Ovary (tissue), 10 donors: ENCODE results near the gene PSMC3IP. TPM values are rescaled to one million over a fixed set of nuclear protein-coding genes. Genes with fewer than 3 reads are reported as not detected.
"Not testable (repeated sequence)": the region's sequence is repeated elsewhere in the genome, so short reads cannot be mapped to it uniquely, and the experiment has no call there.

Source experiments
- DNase-seq, 5 donors: peaks; one replicate each; pipeline ENCODE4 v3.0.0-alpha.2; 2019 to 2020
- H3K27ac ChIP-seq, 2 donors: fragments of 200-600 bp; one replicate each; pipeline versions ENCODE4 v1.5.1 to v1.8.0; 2019 to 2022
- H3K27me3 ChIP-seq: fragments of 200-600 bp; one replicate; pipeline ENCODE4 v1.8.0; 2022
- H3K36me3 ChIP-seq: fragments of 200-600 bp; sonication (generic); one replicate; pipeline ENCODE4 v1.5.1; 2019
- H3K4me1 ChIP-seq: one replicate; pipeline ENCODE4 v1.8.1; 2013; ENCODE audit warnings: mild to moderate bottlenecking, moderate library complexity; ENCODE audit not compliant: insufficient read depth
- H3K4me3 ChIP-seq: fragments of 200-600 bp; sonication (generic); one replicate; pipeline ENCODE4 v1.5.1; 2017
- H3K9me3 ChIP-seq, 2 donors: fragments of 200-600 bp in 1 of 2; sonication (generic) in 1 of 2; one replicate each; pipeline versions ENCODE4 v1.5.1 to v1.8.1; 2013 to 2019; ENCODE audit warnings: mild to moderate bottlenecking in 1 of 2, moderate library complexity in 1 of 2
- EP300 ChIP-seq: sonication (generic); formaldehyde crosslinking; IDR thresholded peaks from one replicate; pipeline ENCODE4 v1.6.1; 2017; ENCODE audit warnings: antibody characterized with exemption
- POLR2A ChIP-seq: fragments of 450-650 bp; IDR thresholded peaks from one replicate; pipeline ENCODE4 v1.6.1; 2017; ENCODE audit warnings: antibody characterized with exemption, mild to moderate bottlenecking, moderate library complexity
- WGBS, 3 donors: extraction: QIAGEN DNeasy Blood & Tissue Kit in 1 of 3; methylation state at CpG; one replicate each; pipeline versions ENCODE4 v1.1.5 to v1.1.7; 2013 to 2017; 5-methylcytosine and 5-hydroxymethylcytosine counted together
- intact Hi-C, 4 donors: fragments of 100-400 bp; cut with DNase I; formaldehyde crosslinking; loops; one replicate each; pipeline versions ENCODE4 v1.11.0 to v1.15.1; 2022 to 2023
- long read RNA-seq, 3 donors: library from polyadenylated mRNA in 2 of 3; unstranded in 2 of 3; transcript quantifications; one replicate each; pipeline ENCODE4 v2.0.0 and lab custom pipeline, GENCODE V29; 2021 to 2026
- polyA plus RNA-seq, 2 donors: library from polyadenylated mRNA; stranded (reverse); fragments of 200-250 nt in 1 of 2; fragments of 350-450 nt in 1 of 2; fragmentation: Illumina TruSeq in 1 of 2; extraction: RNeasy Lipid Tissue Mini Kit (QIAGEN cat#74804) in 1 of 2; gene quantifications; one replicate each; pipeline ENCODE4 v1.2.3, GENCODE V29; 2013 to 2014
- total RNA-seq, 7 donors: library from RNA; depleted of rRNA in 2 of 7; stranded (reverse); fragments of >200 nt in 2 of 7; fragmentation: NEBNext Ultra II Directional in 3 of 7; extraction: Animal tissue kit (Norgen Biotek cat#: 25700) in 3 of 7; gene quantifications; one replicate each; pipeline versions ENCODE4 v1.1.0 to v1.2.4, GENCODE V29; 2016 to 2023
- TF ChIP-seq, protein P1 (sequence below), 3 donors: fragments of 450-650 bp in 2 of 3; fragments of 200-600 bp in 1 of 3; IDR thresholded peaks; one replicate each; pipeline versions ENCODE4 v1.5.1 to v1.8.0; 2016 to 2022; ENCODE audit warnings: antibody characterized with exemption in 3 of 3, mild to moderate bottlenecking in 1 of 3
- donor health status: DM: no; HTN: no; CAD: no; lungs with moderate emphysema.
- donor health status: DM: no; HTN: no; CAD: no.
- donor health status: Bipolar disorder and iron deficiency.
- donor health status: DM: yes; HTN: yes; CAD: no.
- donor health status: DM: no; HTN: no; CAD: no.
- donor health status: DM: yes; HTN: yes; CAD: no.

PSMC3IP gene, protein sequence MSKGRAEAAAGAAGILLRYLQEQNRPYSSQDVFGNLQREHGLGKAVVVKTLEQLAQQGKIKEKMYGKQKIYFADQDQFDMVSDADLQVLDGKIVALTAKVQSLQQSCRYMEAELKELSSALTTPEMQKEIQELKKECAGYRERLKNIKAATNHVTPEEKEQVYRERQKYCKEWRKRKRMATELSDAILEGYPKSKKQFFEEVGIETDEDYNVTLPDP
- total RNA-seq, result 1 to 10 TPM; 1.4 to 5.3 (median 3.8) TPM
- 1 to 10 TPM; 7.2 to 7.5 TPM for polyA plus RNA-seq
- long read RNA-seq, donor 1, transcript PSMC3IP-202 (8 exons, 1,416 nt), result major isoform, 5 of 8 reads
- long read RNA-seq, donor 1, partial matches to known transcripts, result 0 of 8 reads
- long read RNA-seq, donor 1, other reads (novel, unspliced or antisense), result 2 of 8 reads
- long read RNA-seq, donor 2, transcript PSMC3IP-202 (8 exons, 1,416 nt), result major isoform, 16 of 19 reads
- long read RNA-seq, donor 2, partial matches to known transcripts, result 0 of 19 reads
- long read RNA-seq, donor 2, other reads (novel, unspliced or antisense), result 0 of 19 reads
- long read RNA-seq, donor 3, partial matches to known transcripts, result 0 of 6 reads
- long read RNA-seq, donor 3, other reads (novel, unspliced or antisense), result 1 of 6 reads

DNA sequence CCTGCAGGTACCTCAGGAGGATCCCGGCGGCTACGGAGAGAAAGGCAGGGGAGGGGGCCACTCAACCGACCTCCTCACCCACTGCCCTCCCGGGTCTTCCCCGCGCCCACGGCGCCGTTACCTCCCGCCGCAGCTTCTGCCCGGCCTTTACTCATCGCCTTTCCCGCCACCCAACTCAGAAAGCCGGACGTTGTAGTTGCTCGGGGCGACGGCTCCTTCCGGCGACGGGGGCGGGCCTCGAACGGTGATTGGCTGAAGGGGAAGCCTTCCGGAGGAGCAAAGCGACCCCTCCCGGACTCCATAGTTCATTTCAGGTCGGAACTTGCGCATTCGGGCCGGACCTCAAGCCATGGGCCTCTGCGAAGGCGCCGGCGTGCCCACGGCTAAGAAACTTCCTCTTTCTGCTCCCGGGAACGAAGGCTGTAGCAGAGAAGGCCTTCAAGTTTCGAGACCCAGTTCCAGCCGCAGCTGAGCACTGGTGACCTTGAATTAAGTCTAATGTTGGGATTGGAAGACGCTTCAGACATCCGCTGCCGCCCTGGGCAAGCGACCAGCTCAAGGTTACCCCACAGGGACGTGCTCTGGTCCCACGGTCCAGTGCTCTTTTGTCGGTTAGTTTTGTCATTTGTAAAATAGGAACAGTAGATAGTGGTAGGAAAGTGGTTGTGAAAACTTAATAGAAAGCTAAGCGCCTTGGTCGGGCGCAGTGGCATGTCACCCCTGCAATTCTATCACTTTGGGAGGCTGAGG is at the start of gene PSMC3IP:
PSMC3IP (minus strand) TSS at position 198 of the 750 bp plus-strand sequence; CDS start at position 155, 43 bp downstream.
- 0 to 1% (median 0%) methylated on average over 32 to 52 of the region's 52 CpGs for WGBS, 3 donors
- Histone ChIP-seq H3K9me3 (no peaks in the 10 kb centered on the region), H3K36me3 (no peaks in the 10 kb centered on the region), H3K4me3 (peak within 1 kb of the TSS; percentile 65), H3K27ac (peak within 1 kb of the TSS in 1 of 2 donors; percentile 78), H3K4me1 (peaks cover 4% of the 10 kb centered on the region), H3K27me3 (no peaks in the 10 kb centered on the region)
- peak; percentile 93 to 96 (median 94) for DNase-seq
- TF ChIP-seq, protein P1, sequence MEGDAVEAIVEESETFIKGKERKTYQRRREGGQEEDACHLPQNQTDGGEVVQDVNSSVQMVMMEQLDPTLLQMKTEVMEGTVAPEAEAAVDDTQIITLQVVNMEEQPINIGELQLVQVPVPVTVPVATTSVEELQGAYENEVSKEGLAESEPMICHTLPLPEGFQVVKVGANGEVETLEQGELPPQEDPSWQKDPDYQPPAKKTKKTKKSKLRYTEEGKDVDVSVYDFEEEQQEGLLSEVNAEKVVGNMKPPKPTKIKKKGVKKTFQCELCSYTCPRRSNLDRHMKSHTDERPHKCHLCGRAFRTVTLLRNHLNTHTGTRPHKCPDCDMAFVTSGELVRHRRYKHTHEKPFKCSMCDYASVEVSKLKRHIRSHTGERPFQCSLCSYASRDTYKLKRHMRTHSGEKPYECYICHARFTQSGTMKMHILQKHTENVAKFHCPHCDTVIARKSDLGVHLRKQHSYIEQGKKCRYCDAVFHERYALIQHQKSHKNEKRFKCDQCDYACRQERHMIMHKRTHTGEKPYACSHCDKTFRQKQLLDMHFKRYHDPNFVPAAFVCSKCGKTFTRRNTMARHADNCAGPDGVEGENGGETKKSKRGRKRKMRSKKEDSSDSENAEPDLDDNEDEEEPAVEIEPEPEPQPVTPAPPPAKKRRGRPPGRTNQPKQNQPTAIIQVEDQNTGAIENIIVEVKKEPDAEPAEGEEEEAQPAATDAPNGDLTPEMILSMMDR (IDR thresholded peaks at IDR 0.05), result peak in 2 of 3 donors; percentile 15 to 46
- TF ChIP-seq EP300 (no peak), POLR2A (peak; percentile 39)
- intact Hi-C loops, result loop anchor here in 3 of 4 donors (1.0 to 5.0 kb wide), 4 partner anchors 100 to 605 kb away; partner anchors contain the start of genes CCR10 (in 1 of the 3) and CNTNAP1 (in 1 of the 3)

DNA sequence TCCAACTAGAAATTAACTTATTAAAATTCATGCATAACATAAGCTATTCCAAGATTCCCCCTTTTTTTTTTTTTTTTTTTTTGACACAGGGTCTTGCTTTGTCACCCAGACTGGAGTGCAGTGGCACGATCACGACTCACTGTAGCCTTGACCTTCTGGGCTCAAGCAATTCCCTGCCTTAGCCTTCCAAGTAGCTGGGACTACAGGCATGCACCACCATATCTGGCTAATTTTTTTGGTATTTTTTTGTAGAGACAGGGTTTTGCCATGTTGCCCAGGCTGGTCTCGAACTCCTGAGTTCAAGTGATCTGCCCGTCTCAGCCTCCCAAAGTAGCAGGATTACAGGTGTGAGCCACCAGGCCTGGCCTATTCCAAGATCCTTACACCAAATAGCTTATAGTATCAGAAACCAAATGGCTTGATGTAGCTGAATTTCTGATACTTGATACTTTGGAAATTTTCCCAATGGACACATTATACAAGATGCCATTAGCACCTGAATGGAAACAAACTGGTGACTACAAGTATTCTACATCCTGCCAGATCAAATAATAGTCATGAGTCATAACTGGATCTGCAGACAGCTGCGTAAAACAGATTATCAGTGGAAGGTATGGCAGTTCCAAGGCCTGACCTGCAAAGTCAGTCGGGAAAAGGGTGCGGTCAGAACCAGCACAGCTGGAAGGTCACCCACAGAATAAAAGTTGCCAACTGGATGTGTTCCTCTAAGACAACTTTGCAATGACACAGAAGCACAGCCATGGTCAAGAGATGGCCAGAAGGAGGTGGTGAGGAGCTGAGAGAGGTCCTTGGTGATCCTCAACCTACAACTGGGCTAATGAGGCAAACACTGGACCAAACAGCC is 46.4 kb upstream of the PSMC3IP start:
- Histone ChIP-seq H3K4me3 (no peak overlapping the region), H3K27ac (no peak overlapping the region), H3K27me3 (no peaks in the 10 kb centered on the region), H3K36me3 (no peaks in the 10 kb centered on the region), H3K9me3 (no peaks in the 10 kb centered on the region), H3K4me1 (no peaks in the 10 kb centered on the region)
- TF ChIP-seq, protein P1 (IDR thresholded peaks at IDR 0.05), result no peak
- TF ChIP-seq EP300, result no peak
- no peak for TF ChIP-seq POLR2A
- no peak for DNase-seq
- 68 to 75% (median 73%) methylated on average over 7 of the region's 7 CpGs for WGBS, 3 donors
- intact Hi-C loops, result no loop called here

DNA sequence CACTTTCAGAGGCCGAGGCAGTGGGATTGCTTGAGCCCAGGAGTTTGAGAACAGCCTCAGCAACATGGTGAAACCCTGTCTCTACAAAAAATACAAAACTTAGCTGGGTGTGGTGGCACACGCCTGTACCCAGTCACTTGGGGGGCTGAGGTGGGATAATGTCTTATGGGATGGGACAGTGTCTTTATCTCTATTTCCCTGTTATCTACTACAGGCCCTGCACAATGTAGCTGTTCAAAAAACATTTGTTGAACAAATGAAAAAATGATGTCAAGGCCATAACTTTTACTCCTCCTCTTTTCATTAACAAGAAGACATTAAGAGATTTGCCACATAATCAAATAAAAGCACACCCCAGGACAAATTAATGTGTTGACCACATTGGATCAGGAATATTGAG is 45.7 kb upstream of the PSMC3IP start:
- no peak for DNase-seq
- intact Hi-C loops, result no loop called here
- Histone ChIP-seq H3K4me1 (peaks cover 3% of the 10 kb centered on the region), H3K36me3 (no peaks in the 10 kb centered on the region), H3K4me3 (no peak overlapping the region), H3K9me3 (no peaks in the 10 kb centered on the region), H3K27ac (no peak overlapping the region), H3K27me3 (no peaks in the 10 kb centered on the region)
- no peak for TF ChIP-seq POLR2A
- TF ChIP-seq EP300, result no peak
- TF ChIP-seq, protein P1 (IDR thresholded peaks at IDR 0.05), result no peak
- WGBS, 3 donors, result 83 to 94% (median 86%) methylated on average over 2 of the region's 2 CpGs

DNA sequence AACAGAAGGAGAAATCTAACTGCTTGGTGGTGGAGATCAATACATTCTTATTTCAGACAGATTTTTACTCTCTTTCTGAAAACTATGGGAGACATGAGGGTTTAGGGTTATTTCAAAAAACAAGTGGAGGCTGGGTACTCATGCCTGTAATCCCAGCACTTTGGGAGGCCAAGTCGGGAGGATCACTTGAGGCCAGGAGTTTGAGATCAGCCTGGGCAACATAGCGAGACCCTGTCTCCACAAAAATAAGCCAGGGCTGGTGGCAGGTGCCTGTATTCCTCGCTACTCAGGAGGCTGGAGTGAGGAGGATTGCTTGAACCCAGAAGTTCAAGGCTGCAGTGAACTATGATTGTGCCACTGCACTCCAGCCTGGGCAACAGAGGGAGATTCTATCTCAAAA is 44.5 kb upstream of the PSMC3IP start:
- whole genome bisulfite sequencing, 3 donors, result 87 to 93% (median 92%) methylated on average over 3 of the region's 3 CpGs
- H3K27me3 ChIP-seq, intact Hi-C loops, H3K27ac ChIP-seq, H3K4me1 ChIP-seq, DNase-seq, H3K36me3 ChIP-seq, H3K4me3 ChIP-seq, H3K9me3 ChIP-seq: not testable (repeated sequence)
